ENCODE results near the gene ROR2. TPM values are rescaled to one million over a fixed set of nuclear protein-coding genes. Genes with fewer than 3 reads are reported as not detected.

ROR2 gene
- total and polyA plus RNA-seq, 5 donors from 2014 or later: 0.12 TPM; not detected in 4

DNA sequence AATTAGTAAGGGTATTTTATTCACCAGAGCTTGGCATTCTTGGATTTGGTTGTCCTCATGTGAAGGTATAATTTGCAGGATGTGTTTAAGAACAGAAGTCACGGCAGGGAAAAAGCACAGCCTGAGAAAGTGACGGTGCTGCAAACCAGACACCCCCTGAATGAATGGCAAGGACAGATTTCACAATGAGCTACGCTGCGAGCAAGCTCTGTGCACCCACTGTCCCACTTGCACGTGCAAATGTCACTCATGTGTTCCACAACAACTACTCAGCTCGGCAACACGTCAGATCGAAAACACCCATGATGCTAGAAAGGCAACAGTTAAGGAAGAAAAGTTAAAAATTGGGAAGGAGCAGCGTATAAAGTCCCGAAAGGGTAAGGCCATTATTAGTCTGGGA is 168.9 kb downstream of the ROR2 start:
- no peaks in the 10 kb centered on the region for H3K4me1 ChIP-seq (ENCODE audit: control insufficient read depth, insufficient read depth, low read length, poor library complexity, severe bottlenecking)
- ATAC-seq (ENCODE audit: low read depth in 2 of 2) (no peak), DNase-seq (no peak)
- no peaks in the 10 kb centered on the region for H3K27me3 ChIP-seq (ENCODE audit: control insufficient read depth, insufficient read depth, low read length)
- Mint-ChIP-seq H3K36me3 (no peaks in the 10 kb centered on the region), H3K9me3 (peaks cover 0 to 2% (median 0%) of the 10 kb centered on the region in 7 donors), H3K27me3 (peaks cover 11% of the 10 kb centered on the region), H3K27ac (no peak overlapping the region), H3K4me1 (no peaks in the 10 kb centered on the region), H3K4me3 (no peak overlapping the region)
- no peak overlapping the region for H3K4me3 ChIP-seq (ENCODE audit: low read depth, low read length)
- no peaks in the 10 kb centered on the region for H3K9me3 ChIP-seq (ENCODE audit: control insufficient read depth in 2 of 2, low read length in 2 of 2)
- no peak overlapping the region for H3K27ac ChIP-seq (ENCODE audit: insufficient read depth, low read length, poor library complexity, severe bottlenecking)
- no peaks in the 10 kb centered on the region for H3K36me3 ChIP-seq (ENCODE audit: control insufficient read depth, insufficient read depth, low read length)

DNA sequence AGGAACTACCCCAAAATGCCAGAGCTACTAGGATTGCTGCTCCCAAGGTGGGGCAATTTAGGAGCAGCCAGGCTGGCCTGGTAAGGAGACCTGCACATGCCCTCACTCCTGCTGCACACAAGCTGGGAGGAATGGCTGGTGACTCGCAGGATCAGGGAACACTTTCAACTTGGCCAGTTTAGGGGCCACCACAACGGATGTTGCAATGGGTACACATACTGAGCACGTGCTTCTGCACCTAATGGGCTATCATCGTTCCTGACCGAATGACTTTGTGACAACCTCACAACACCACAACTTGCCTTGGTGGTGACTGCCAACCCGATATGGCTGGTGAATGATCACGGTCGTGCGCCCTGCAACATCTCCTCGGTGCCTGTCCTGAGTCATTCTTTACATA is 172.0 kb downstream of the ROR2 start:
- Histone ChIP-seq H3K36me3 (ENCODE audit: control insufficient read depth, insufficient read depth, low read length) (no peaks in the 10 kb centered on the region), H3K27ac (ENCODE audit: insufficient read depth, low read length, poor library complexity, severe bottlenecking) (no peak overlapping the region), H3K9me3 (ENCODE audit: control insufficient read depth in 2 of 2, low read length in 2 of 2) (no peaks in the 10 kb centered on the region), H3K27me3 (ENCODE audit: control insufficient read depth, insufficient read depth, low read length) (no peaks in the 10 kb centered on the region), H3K4me1 (ENCODE audit: control insufficient read depth, insufficient read depth, low read length, poor library complexity, severe bottlenecking) (no peaks in the 10 kb centered on the region), H3K4me3 (ENCODE audit: low read depth, low read length) (no peak overlapping the region)
- Mint-ChIP-seq H3K4me3 (no peak overlapping the region), H3K27me3 (peaks cover 19% of the 10 kb centered on the region), H3K36me3 (no peaks in the 10 kb centered on the region), H3K27ac (no peak overlapping the region), H3K4me1 (no peaks in the 10 kb centered on the region), H3K9me3 (no peaks in the 10 kb centered on the region)
- no peak for DNase-seq
- no peak for ATAC-seq (ENCODE audit: low read depth in 2 of 2)

DNA sequence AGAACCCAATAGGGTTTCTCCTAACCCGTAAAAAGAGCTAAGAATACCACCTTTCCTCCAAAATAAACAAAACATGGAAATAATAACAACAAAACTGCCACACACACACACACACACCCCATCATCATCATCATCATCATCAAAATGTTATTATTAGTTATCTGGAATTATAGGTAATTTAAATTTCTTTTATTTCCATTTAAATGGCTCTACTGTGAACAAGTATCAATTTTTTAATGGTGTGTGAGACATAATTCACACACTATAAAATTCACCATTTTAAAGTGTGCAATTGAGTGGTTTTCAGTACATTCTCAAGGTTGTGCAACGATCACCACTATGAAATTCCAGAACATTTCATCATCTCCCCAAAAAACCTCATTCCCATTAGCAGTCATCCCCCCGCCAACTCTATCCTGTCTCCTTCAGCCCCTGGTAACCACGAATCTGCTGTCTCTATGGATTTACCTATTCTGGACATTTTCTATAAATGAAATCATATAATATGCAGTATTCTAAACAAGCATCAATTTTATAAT is 172.7 kb downstream of the ROR2 start:
- no peak for DNase-seq
- Mint-ChIP-seq H3K27me3 (peaks cover 19% of the 10 kb centered on the region), H3K4me3 (no peak overlapping the region), H3K9me3 (no peaks in the 10 kb centered on the region), H3K4me1 (no peaks in the 10 kb centered on the region), H3K36me3 (no peaks in the 10 kb centered on the region), H3K27ac (no peak overlapping the region)
- Histone ChIP-seq H3K36me3 (ENCODE audit: control insufficient read depth, insufficient read depth, low read length) (no peaks in the 10 kb centered on the region), H3K4me3 (ENCODE audit: low read depth, low read length) (no peak overlapping the region), H3K4me1 (ENCODE audit: control insufficient read depth, insufficient read depth, low read length, poor library complexity, severe bottlenecking) (no peaks in the 10 kb centered on the region), H3K9me3 (ENCODE audit: control insufficient read depth in 2 of 2, low read length in 2 of 2) (no peaks in the 10 kb centered on the region), H3K27ac (ENCODE audit: insufficient read depth, low read length, poor library complexity, severe bottlenecking) (no peak overlapping the region), H3K27me3 (ENCODE audit: control insufficient read depth, insufficient read depth, low read length) (no peaks in the 10 kb centered on the region)
- ATAC-seq (ENCODE audit: low read depth in 2 of 2): no peak

DNA sequence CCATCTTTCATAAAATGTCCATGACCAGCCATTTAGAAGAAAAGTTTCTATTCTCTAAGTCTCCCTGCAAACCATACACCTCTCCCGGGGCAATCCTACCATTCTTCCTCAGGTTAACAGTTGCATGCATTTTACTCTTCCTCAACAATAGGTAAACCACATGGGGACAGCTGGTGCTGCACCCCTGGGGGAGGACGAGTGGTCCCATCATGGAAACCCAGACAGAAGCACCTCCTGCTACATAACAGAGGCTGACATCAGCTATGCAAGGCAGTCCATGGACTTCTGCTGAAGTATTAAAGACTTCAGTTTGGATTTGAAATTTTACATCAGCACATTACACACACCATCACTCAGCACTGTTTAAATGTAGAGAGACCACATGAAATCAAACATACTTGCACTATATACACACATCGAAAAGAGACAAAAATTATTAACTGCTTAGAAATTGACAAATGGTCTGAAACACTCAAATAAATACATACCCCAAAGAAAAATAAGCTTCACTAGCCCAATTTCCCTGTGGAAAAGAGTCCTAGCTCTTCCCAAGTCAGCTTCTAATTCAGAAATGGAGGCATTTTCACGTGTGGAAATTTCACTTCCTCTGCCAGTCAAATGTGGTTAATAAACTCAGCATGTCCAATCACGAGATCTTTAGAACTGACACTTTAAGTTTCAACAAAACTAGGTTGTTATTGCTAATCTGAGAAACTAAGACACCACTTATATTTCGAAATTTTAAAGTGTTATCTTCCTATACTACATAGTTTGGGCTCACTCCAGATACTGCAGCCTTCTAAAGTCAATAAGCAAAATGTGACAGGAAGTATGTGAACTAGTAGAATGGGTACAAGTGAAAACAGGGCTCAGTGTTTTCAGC is 173.4 kb downstream of the ROR2 start:
- Histone ChIP-seq H3K36me3 (ENCODE audit: control insufficient read depth, insufficient read depth, low read length) (no peaks in the 10 kb centered on the region), H3K4me3 (ENCODE audit: low read depth, low read length) (no peak overlapping the region), H3K27ac (ENCODE audit: insufficient read depth, low read length, poor library complexity, severe bottlenecking) (no peak overlapping the region), H3K4me1 (ENCODE audit: control insufficient read depth, insufficient read depth, low read length, poor library complexity, severe bottlenecking) (no peaks in the 10 kb centered on the region), H3K9me3 (ENCODE audit: control insufficient read depth in 2 of 2, low read length in 2 of 2) (no peaks in the 10 kb centered on the region), H3K27me3 (ENCODE audit: control insufficient read depth, insufficient read depth, low read length) (no peaks in the 10 kb centered on the region)
- Mint-ChIP-seq H3K4me3 (no peak overlapping the region), H3K36me3 (no peaks in the 10 kb centered on the region), H3K4me1 (no peaks in the 10 kb centered on the region), H3K9me3 (no peaks in the 10 kb centered on the region), H3K27me3 (peaks cover 19% of the 10 kb centered on the region), H3K27ac (no peak overlapping the region)
- no peak for ATAC-seq (ENCODE audit: low read depth in 2 of 2)
- no peak for DNase-seq

DNA sequence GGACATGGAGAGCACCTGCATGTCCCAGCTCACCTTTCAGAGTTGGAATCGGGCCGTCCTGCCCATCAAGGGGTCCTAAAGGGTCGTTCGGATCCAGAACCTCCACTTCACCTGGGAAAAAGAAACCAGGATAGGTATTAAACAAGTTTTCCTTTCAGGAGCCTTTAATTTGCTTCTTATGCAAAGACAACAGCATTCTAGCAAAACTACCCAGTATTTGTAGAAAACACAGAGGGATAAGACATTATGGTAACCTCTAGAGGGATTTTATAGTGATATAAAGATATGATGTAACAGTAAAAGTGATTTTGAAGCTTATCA is 174.4 kb downstream of the ROR2 start:
- no peaks in the 10 kb centered on the region for H3K4me1 Mint-ChIP-seq
- peaks cover 19% of the 10 kb centered on the region for H3K27me3 Mint-ChIP-seq
- H3K36me3 Mint-ChIP-seq: no peaks in the 10 kb centered on the region
- no peak overlapping the region for H3K27ac Mint-ChIP-seq
- H3K27me3 ChIP-seq (ENCODE audit: control insufficient read depth, insufficient read depth, low read length): no peaks in the 10 kb centered on the region
- no peak overlapping the region for H3K4me3 ChIP-seq (ENCODE audit: low read depth, low read length)
- H3K4me1 ChIP-seq (ENCODE audit: control insufficient read depth, insufficient read depth, low read length, poor library complexity, severe bottlenecking): no peaks in the 10 kb centered on the region
- no peak for ATAC-seq (ENCODE audit: low read depth in 2 of 2)
- H3K36me3 ChIP-seq (ENCODE audit: control insufficient read depth, insufficient read depth, low read length): no peaks in the 10 kb centered on the region
- H3K27ac ChIP-seq (ENCODE audit: insufficient read depth, low read length, poor library complexity, severe bottlenecking): no peak overlapping the region
- H3K9me3 Mint-ChIP-seq: no peaks in the 10 kb centered on the region
- DNase-seq: no peak
- no peak overlapping the region for H3K4me3 Mint-ChIP-seq
- no peaks in the 10 kb centered on the region for H3K9me3 ChIP-seq (ENCODE audit: control insufficient read depth in 2 of 2, low read length in 2 of 2)

DNA sequence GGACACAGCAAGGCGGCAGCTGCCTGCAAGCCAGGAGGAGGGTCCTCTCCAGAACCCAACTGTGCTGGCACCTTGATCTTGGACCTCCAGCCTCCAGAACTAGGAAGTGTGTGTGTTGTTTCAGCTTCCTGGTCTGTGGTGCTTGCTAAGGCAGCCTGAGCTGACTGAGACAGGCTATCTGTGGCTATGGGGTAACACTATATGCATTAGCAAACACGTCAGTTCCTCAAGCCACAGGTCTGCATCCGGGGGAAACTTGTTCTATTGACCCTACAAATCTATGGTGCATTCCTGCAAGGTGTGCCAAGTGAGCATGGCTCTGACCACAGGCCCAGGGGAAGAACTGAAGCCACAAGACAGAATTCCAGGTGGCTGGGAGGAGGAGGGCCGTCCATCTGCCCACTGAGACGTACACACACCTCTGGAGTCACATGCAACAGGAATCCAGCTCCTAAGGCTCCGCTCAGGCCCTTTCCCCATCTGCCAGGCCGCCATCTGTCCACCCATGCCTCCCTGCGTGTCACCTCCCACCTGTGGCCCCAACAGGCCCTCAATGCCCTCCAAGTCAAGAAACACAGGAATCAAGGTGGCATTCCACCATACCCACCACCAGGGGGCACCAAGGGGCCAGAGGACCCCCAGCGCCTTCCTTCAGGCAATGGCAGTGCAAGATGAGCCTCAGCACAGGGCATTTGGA is 174.9 kb downstream of the ROR2 start:
- Histone ChIP-seq H3K36me3 (ENCODE audit: control insufficient read depth, insufficient read depth, low read length) (no peaks in the 10 kb centered on the region), H3K27me3 (ENCODE audit: control insufficient read depth, insufficient read depth, low read length) (no peaks in the 10 kb centered on the region), H3K4me3 (ENCODE audit: low read depth, low read length) (no peak overlapping the region), H3K9me3 (ENCODE audit: control insufficient read depth in 2 of 2, low read length in 2 of 2) (no peaks in the 10 kb centered on the region), H3K4me1 (ENCODE audit: control insufficient read depth, insufficient read depth, low read length, poor library complexity, severe bottlenecking) (no peaks in the 10 kb centered on the region), H3K27ac (ENCODE audit: insufficient read depth, low read length, poor library complexity, severe bottlenecking) (no peak overlapping the region)
- DNase-seq: peak; percentile 2 to 54 (median 18)
- Mint-ChIP-seq H3K27me3 (peaks cover 19% of the 10 kb centered on the region), H3K4me1 (no peaks in the 10 kb centered on the region), H3K4me3 (no peak overlapping the region), H3K36me3 (no peaks in the 10 kb centered on the region), H3K9me3 (no peaks in the 10 kb centered on the region), H3K27ac (peak overlapping the region in 1 of 3 donors; percentile 27)
- ATAC-seq (ENCODE audit: low read depth in 2 of 2): no peak

DNA sequence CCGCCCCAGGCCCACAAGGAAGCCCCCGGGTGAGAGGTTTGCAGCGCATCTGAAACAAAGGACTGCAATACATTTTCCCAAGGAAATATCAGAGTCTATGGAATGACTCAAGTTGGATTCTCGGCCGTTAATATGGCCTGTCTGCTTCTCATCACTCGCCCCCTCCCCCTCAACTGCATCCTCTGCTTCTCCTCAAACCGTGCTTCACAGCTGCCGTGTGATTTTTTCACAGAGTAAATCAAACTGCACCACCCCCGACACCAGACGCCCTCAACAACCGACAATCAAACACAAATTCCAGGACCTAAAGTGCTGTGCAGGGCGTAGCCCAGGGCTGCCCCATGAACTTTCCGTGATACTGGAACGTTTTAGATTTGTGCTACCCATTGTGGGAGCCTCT is 176.9 kb downstream of the ROR2 start:
- peaks cover 16% of the 10 kb centered on the region for H3K27me3 Mint-ChIP-seq
- H3K27me3 ChIP-seq (ENCODE audit: control insufficient read depth, insufficient read depth, low read length): no peaks in the 10 kb centered on the region
- ATAC-seq (ENCODE audit: low read depth in 2 of 2) (no peak), DNase-seq (no peak)
- no peaks in the 10 kb centered on the region for H3K4me1 ChIP-seq (ENCODE audit: control insufficient read depth, insufficient read depth, low read length, poor library complexity, severe bottlenecking)
- no peaks in the 10 kb centered on the region for H3K36me3 ChIP-seq (ENCODE audit: control insufficient read depth, insufficient read depth, low read length)
- no peak overlapping the region for H3K27ac ChIP-seq (ENCODE audit: insufficient read depth, low read length, poor library complexity, severe bottlenecking)
- H3K4me3 Mint-ChIP-seq: no peak overlapping the region
- H3K27ac Mint-ChIP-seq: no peak overlapping the region
- no peak overlapping the region for H3K4me3 ChIP-seq (ENCODE audit: low read depth, low read length)
- no peaks in the 10 kb centered on the region for H3K36me3 Mint-ChIP-seq
- H3K4me1 Mint-ChIP-seq: no peaks in the 10 kb centered on the region
- H3K9me3 Mint-ChIP-seq: no peaks in the 10 kb centered on the region
- H3K9me3 ChIP-seq (ENCODE audit: control insufficient read depth in 2 of 2, low read length in 2 of 2): no peaks in the 10 kb centered on the region

All from CD4-positive, CD25-positive, alpha-beta regulatory T cell (primary cell).